HepG2 (cell line): ENCODE data around the gene OTX1. TPM values are rescaled to one million over a fixed set of nuclear protein-coding genes. Genes with fewer than 3 reads are reported as not detected.

ENCODE experiments used
- ATAC-seq: fragments of 200-7000 bp; cut with Tn5 transposase; 3 replicates; pipeline ENCODE4 v1.9.1; 2020; ENCODE audit warnings: mild to moderate bottlenecking, moderate library complexity
- BruUV-seq: library from RNA; stranded (reverse); fragments of 400-500 nt; replicated peaks from 2 replicates; lab custom pipeline; 2021; lab: Mats Ljungman, UMichigan
- CTCF ChIA-PET: fragments of 300-600 bp; formaldehyde crosslinking; extraction: SDS; loops from one replicate; lab custom pipeline; 2021; ENCODE audit warnings: low total read pairs, inconsistent platforms, low intra/inter-chr PET ratio; lab: Yijun Ruan, JAX
- POLR2A ChIA-PET: fragments of 350-600 bp; sonication (Branson Sonifier 250); formaldehyde crosslinking; loops from one replicate; lab custom pipeline; 2020; ENCODE audit warnings: antibody characterized with exemption, inconsistent platforms; lab: Yijun Ruan, JAX
- DNase-seq: peaks from one replicate; pipeline ENCODE4 v3.0.0-alpha.2; 2015; ENCODE audit warnings: low spot score
- FAIRE-seq: peaks from 3 replicates; lab custom pipeline; 2011; peaks lifted over from hg19 to GRCh38; lab: Jason Lieb, UNC
- H2AFZ ChIP-seq: one replicate; pipeline ENCODE4 v1.6.1; 2011; ENCODE audit warnings: low read length, inconsistent platforms
- H3K27ac ChIP-seq: fragments of 300-600 bp; 3 replicates; pipeline ENCODE4 v1.8.0; 2011; ENCODE audit warnings: mixed run types, mild to moderate bottlenecking, mixed read lengths, low read length, inconsistent platforms; ENCODE audit not compliant: insufficient read depth; ENCODE audit errors: extremely low read length
- H3K27me3 ChIP-seq, 2 experiments: fragments of 200-600 bp in 1 of 2; 2 replicates in 1 of 2; 3 replicates in 1 of 2; pipeline versions ENCODE4 v1.6.0 to v1.8.0; 2011; ENCODE audit warnings: low read length in 2 of 2, mild to moderate bottlenecking in 2 of 2, moderate library complexity in 2 of 2, inconsistent platforms in 1 of 2; ENCODE audit not compliant: insufficient read depth in 2 of 2, control insufficient read depth in 1 of 2
- H3K36me3 ChIP-seq, 2 experiments: fragments of 200-600 bp in 1 of 2; replicated peaks in 1 of 2; 2 replicates in 1 of 2; 3 replicates in 1 of 2; pipeline versions ENCODE4 v1.5.1 to v1.8.0; 2011; ENCODE audit warnings: low read length in 2 of 2, inconsistent platforms in 1 of 2; ENCODE audit not compliant: insufficient read depth in 2 of 2, control insufficient read depth in 1 of 2
- H3K4me1 ChIP-seq: 2 replicates; pipeline ENCODE4 v1.5.1; 2012; ENCODE audit warnings: low read length, inconsistent platforms; ENCODE audit not compliant: insufficient read depth
- H3K4me2 ChIP-seq: 2 replicates; pipeline ENCODE4 v1.6.0; 2011; ENCODE audit warnings: low read depth, low read length, inconsistent platforms
- H3K4me3 ChIP-seq, 3 experiments: fragments of 200-600 bp in 1 of 3; sonication (generic), shearing (Covaris generic) in 1 of 3; replicated peaks in 1 of 3; 2 replicates each; pipeline ENCODE4 v1.5.1; 2011 to 2016; ENCODE audit warnings: low read length in 3 of 3, inconsistent platforms in 2 of 3, low read depth in 2 of 3, mild to moderate bottlenecking in 2 of 3, control low read depth in 1 of 3, mixed read lengths in 1 of 3; ENCODE audit not compliant: insufficient read depth in 1 of 3
- H3K79me2 ChIP-seq: one replicate; pipeline ENCODE4 v1.6.1; 2011; ENCODE audit warnings: low read length, inconsistent platforms; ENCODE audit not compliant: insufficient read depth
- H3K9ac ChIP-seq: 2 replicates; pipeline ENCODE4 v1.6.0; 2011; ENCODE audit warnings: mild to moderate bottlenecking, low read depth, low read length, inconsistent platforms; ENCODE audit not compliant: insufficient read depth
- H3K9me3 ChIP-seq: 2 replicates; pipeline ENCODE4 v1.5.1; 2012; ENCODE audit warnings: mild to moderate bottlenecking, low read length
- H4K20me1 ChIP-seq: 2 replicates; pipeline ENCODE4 v1.6.0; 2011; ENCODE audit warnings: inconsistent platforms, mild to moderate bottlenecking, low read length, moderate library complexity; ENCODE audit not compliant: insufficient read depth
- HNF4A ChIP-seq: sonication (generic); formaldehyde crosslinking; IDR thresholded peaks from 2 replicates; pipeline ENCODE4 v1.4.0; 2020; ENCODE audit warnings: missing genetic modification reagents
- MED1 ChIP-seq: sonication (generic); formaldehyde crosslinking; IDR thresholded peaks from 2 replicates; pipeline ENCODE4 v1.4.0; 2020; ENCODE audit warnings: missing genetic modification reagents
- PAXIP1 ChIP-seq: sonication (generic); formaldehyde crosslinking; conservative IDR thresholded peaks from 2 replicates; pipeline ENCODE4 v1.4.0; 2020; ENCODE audit warnings: mild to moderate bottlenecking, missing genetic modification reagents, moderate library complexity
- SATB2 ChIP-seq: sonication (generic); formaldehyde crosslinking; IDR thresholded peaks from 2 replicates; pipeline ENCODE4 v1.5.0; 2020; ENCODE audit warnings: missing genetic modification reagents
- SIN3A ChIP-seq: IDR thresholded peaks from 2 replicates; pipeline ENCODE4 v1.6.1; 2011; ENCODE audit warnings: low read depth, mild to moderate bottlenecking, control low read depth, low read length, borderline replicate concordance
- TEF ChIP-seq: sonication (generic); formaldehyde crosslinking; IDR thresholded peaks from 2 replicates; pipeline ENCODE4 v1.5.0; 2020; ENCODE audit warnings: missing genetic modification reagents
- ZBTB26 ChIP-seq: IDR thresholded peaks from 2 replicates; pipeline ENCODE4 v1.6.1; 2016; ENCODE audit warnings: missing compliant biosample characterization, missing genetic modification reagents, borderline replicate concordance
- ZFP37 ChIP-seq: sonication (generic); formaldehyde crosslinking; IDR thresholded peaks from 2 replicates; pipeline ENCODE4 v1.4.0; 2020; ENCODE audit warnings: missing genetic modification reagents, borderline replicate concordance
- ZNF260 ChIP-seq: sonication (generic); formaldehyde crosslinking; IDR thresholded peaks from 2 replicates; pipeline ENCODE4 v1.4.0; 2020; ENCODE audit warnings: missing genetic modification reagents, low read depth, mild to moderate bottlenecking, borderline replicate concordance
- ZNF501 ChIP-seq: sonication (generic); formaldehyde crosslinking; IDR thresholded peaks from 2 replicates; pipeline ENCODE4 v1.5.1; 2020; ENCODE audit warnings: mild to moderate bottlenecking, moderate library complexity, missing genetic modification reagents
- ZNF556 ChIP-seq: sonication (generic); formaldehyde crosslinking; IDR thresholded peaks from 2 replicates; pipeline ENCODE4 v1.4.0; 2020; ENCODE audit warnings: mild to moderate bottlenecking, missing genetic modification reagents, borderline replicate concordance
- ZNF784 ChIP-seq: sonication (generic); formaldehyde crosslinking; IDR thresholded peaks from 2 replicates; pipeline ENCODE4 v1.5.1; 2020; ENCODE audit warnings: missing genetic modification reagents, mild to moderate bottlenecking, borderline replicate concordance
- WGBS: methylation state at CpG from one replicate; pipeline ENCODE4 v1.1.6; 2017; ENCODE audit warnings: low lambda C conversion rate; 5-methylcytosine and 5-hydroxymethylcytosine counted together
- in situ Hi-C: cut with HindIII; loops from 2 replicates; pipeline ENCODE4 v1.10.0; 2017; ENCODE audit warnings: low pct_unique_long_range_greater_than_20kb; ENCODE audit not compliant: extremely low pct_ligation_motif_present
- intact Hi-C: fragments of 100-400 bp; cut with micrococcal nuclease; formaldehyde crosslinking; loops from one replicate; pipeline ENCODE4 v1.10.0; 2022; ENCODE audit not compliant: unreplicated experiment
- polyA plus RNA-seq, 8 experiments: library from polyadenylated mRNA; depleted of rRNA in 3 of 8; stranded (reverse) in 7 of 8; unstranded in 1 of 8; fragments of >200 nt; fragmentation: Illumina TruSeq in 4 of 8; extraction: Trizol in 4 of 8; gene quantifications; 2 replicates each; pipeline versions ENCODE4 v1.2.1 to v1.2.3, GENCODE V29; 2011 to 2016; ENCODE audit warnings: low read depth in 4 of 8, missing spikeins in 1 of 8, mixed read lengths in 1 of 8; ENCODE audit not compliant: insufficient read depth in 1 of 8
- total RNA-seq, 5 experiments: library from RNA; depleted of rRNA; stranded (reverse); fragments of >200 nt; fragmentation: Illumina TruSeq; extraction: Trizol; gene quantifications; 2 replicates each; pipeline ENCODE4 v1.2.3, GENCODE V29; 2016; ENCODE audit warnings: low read depth in 1 of 5

OTX1 gene
- total and polyA plus RNA-seq, 2 of the 13 experiments (the other 11 are each of a cell fraction or from before 2014, with no cell fraction given) = 1.0 to 5.0 TPM

GRCh38 chr2:63099032-63099431, 48.4 kb downstream of the OTX1 start:
- Histone ChIP-seq H3K4me3 (no peak overlapping the region), H3K4me1 (peaks cover 23% of the 10 kb centered on the region), H3K9ac (no peak overlapping the region), H3K36me3 (no peaks in the 10 kb centered on the region), H4K20me1 (no peaks in the 10 kb centered on the region), H3K4me2 (peak overlapping the region; percentile 6; the same call in 1 of the 2 replicates), H3K79me2 (no peaks in the 10 kb centered on the region), H3K27me3 (no peaks in the 10 kb centered on the region; a peak in 1 of 5 replicates), H3K27ac (no peak overlapping the region), H3K9me3 (peaks cover 13% of the 10 kb centered on the region), H2AFZ (peak overlapping the region; percentile 1)
- ChIA-PET POLR2A (interaction anchor here (0.6 kb wide), 1 partner anchor 25 kb away, joined by 3 read pairs; no protein-coding TSS in a partner anchor), CTCF (no interaction called here)
- DNase-seq = no peak
- in situ Hi-C loops (loop anchor here (25.0 kb wide), 1 partner anchor 188 kb away; no protein-coding TSS in a partner anchor), intact Hi-C loops (no loop called here)
- no TSS peak for BruUV-seq
- no peak for FAIRE-seq
- WGBS = 55% methylated on average over 1 of the region's 1 CpG
- ATAC-seq = no peak
- peak; percentile 70; the same call in 1 of the 2 replicates for TF ChIP-seq TEF (CRISPR knock-in tag)
- no peak for TF ChIP-seq ZBTB26
- TF ChIP-seq MED1 (CRISPR knock-in tag) = 0 out of 2 replicates have a peak, but pooled peaks have one; percentile 27
- TF ChIP-seq PAXIP1 (CRISPR knock-in tag) = 0 out of 2 replicates have a peak, but pooled peaks have one; percentile 28
- no peak for TF ChIP-seq ZNF784 (CRISPR knock-in tag)
- TF ChIP-seq SATB2 (CRISPR knock-in tag) = no peak
- peak; percentile 49 for TF ChIP-seq HNF4A (CRISPR knock-in tag)
- TF ChIP-seq ZNF556 (CRISPR knock-in tag) = no peak
- no peak for TF ChIP-seq ZNF501 (CRISPR knock-in tag)
- no peak for TF ChIP-seq ZFP37
- TF ChIP-seq SIN3A = no peak
- TF ChIP-seq ZNF260 = no peak
